HG03565 (cell line): ENCODE data around the gene ASPA.
"Not testable (repeated sequence)": the region's sequence is repeated elsewhere in the genome, so short reads cannot be mapped to it uniquely, and the experiment has no call there.

ENCODE experiments used
- ATAC-seq: cut with Tn5 transposase; IDR thresholded peaks from one replicate; pipeline ENCODE4 v1.9.1; 2021; ENCODE audit warnings: mild to moderate bottlenecking, moderate library complexity; ENCODE audit not compliant: unreplicated experiment

The ASPA gene

DNA sequence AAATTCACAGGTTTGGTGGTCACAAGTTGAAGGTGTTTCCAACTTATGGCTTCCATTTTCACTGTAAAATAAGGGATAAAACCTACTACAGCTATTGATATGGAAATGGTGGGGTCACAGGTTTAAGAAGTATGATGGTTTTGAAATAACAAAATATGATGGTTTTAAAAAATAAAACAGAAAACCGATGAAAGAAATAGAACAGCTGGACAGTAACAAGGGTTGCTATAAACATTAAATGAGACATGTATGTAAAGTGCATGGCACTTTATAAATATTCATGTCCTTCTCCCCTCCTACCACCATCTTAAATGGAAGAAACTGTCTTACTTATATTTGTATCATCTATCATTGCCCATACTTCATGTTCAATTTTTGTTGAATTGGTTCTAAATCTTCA is 31.3 kb downstream of the ASPA start:
- no peak for ATAC-seq

DNA sequence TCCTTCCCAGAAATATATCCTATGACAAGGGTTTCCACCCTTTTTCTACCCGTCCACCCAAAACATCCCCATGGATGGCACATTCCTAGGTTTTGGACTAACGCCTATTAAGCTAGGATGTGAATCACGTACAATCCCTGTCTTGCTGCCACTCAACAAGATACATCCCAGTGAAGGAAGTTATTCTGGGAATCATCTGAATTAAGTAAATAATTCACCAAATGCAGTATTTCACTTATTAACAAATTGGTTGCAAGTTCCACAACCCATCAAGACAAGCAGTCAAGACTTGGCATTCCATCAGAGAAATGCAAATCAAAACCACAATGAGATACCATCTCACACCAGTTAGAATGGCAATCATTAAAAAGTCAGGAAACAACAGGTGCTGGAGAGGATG is 32.1 kb downstream of the ASPA start:
- ATAC-seq: no peak

DNA sequence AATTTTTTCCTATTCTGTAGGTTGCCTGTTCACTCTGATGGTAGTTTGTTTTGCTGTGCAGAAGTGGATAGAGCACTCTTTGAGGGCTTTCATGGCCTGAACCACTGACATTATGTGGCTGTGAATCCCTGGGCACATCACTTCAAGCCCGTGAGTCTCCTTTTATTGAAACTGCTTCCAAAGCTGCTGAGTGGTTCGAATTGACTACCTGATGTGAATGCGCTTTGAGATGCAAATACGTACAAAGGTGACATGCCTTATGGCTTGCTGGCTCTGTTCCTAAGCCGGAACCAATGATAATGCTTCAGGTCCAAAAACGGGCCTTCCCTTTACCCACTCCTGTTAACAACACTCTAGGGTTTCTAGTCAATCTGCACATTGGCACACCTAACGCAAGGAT is 34.3 kb downstream of the ASPA start:
- no peak for ATAC-seq

DNA sequence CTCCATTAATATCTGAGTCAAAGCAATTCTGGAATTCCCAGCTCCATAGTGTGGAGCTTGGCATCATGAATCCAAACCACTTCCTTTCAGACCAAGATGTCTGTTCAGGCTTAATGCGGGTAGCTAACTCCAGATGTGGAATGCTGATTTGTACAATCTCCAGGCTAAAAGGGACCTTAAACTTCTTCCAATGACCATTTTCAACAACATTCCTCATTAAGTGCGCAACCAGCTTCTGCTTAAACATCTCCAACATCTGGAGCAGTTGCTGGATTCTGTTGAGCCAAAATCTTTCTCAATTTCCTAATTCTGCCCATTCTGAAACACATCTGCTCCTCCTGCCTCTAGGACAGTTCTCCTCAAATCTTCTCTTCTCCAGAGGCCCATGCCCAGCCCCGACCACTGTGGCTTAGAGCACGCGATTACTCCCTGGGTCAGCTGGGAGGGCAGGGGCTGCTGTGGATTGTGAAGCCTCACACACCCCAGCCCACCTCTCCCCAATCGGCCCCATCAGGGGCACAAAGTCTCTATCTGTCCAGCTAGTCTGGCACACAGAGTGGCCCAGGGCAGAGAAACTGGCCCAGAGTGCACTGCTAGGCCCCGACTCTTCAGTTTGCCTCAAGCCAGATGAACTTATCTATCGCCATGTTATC is 36.2 kb downstream of the ASPA start:
- ATAC-seq: no peak

DNA sequence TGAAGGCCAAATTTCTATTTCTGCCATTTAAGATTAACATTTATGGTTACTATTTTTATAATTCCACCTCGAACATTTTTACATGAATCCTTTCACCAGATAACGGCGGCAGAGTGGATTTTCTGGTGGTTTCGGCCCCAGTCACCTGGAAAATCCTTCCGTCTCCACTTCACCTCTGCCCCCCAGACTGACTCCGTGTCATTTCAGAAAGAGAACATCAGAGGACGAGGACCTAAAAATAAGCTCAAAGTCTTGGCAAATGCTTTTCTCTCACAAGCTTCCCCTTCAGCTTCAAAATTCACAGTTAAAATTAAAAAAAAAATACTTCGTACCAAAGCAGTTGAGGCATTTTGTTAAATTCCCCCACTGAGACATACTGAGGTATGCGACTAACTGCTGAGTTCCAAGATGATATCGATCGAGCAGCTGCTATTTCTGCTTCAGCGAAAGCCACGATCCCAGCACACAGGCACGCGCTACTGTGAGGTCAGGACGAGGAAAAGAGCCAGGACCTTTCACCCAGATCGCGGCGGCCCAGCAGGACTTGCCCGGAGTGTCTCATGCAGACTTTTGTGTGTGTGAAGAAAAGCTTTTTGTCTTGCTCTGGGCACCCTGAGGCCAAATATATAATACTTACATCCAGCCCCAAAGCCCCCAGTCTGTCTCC is 36.8 kb downstream of the ASPA start:
- ATAC-seq: no peak

DNA sequence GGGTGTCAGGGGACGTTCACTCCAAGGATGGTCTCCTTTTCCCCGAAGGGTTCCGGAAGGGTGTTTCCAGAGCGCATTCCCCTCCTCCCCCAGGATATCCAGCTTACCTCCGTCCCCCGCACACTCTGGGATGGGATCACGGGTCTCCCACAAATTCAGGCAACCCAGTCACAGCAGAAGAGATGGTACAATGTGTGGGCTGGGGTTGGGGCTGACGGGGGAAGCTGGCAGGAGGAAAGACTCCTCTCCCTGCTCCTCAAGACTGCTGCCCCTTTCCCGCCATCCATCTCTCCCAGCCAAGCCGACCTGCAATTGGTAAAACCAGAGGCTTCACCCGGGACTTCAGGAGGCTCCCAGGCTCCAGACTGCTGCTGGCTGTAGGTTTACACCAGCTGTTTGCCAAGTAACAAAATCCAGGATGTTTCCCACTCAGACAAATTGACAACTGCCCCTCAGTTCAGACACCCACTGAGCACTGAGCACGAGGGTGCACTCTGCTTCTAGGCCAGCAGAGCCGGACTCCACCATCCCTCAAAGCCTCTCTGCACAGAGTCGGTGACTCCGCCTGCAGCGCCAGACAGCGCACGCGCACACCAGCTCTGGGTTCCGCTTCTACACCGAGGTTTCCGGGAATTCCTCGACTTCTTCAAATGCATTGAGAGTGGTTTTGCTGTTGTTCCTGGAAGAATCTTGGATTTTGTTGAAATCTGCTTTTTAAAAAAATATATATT is 37.7 kb downstream of the ASPA start:
- ATAC-seq: no peak

DNA sequence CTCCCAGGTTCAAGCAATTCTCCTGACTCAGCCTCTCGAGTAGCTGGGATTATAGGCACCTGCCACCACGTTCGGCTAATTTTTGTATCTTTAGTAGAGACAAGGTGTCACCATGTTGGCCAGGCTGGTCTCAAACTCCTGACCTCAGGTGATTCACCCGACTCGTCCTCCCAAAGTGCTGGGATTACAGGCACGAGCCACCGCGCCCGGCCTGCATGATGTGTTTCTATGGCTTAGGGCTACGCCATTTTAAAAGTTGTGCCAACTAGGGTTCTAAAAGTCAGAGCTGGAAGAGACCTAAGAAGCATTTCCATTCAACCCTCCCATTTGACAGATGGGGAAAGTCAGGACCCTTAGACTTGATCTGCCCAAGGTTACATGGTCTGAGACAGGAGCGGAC is 38.4 kb downstream of the ASPA start:
- ATAC-seq: not testable (repeated sequence)

DNA sequence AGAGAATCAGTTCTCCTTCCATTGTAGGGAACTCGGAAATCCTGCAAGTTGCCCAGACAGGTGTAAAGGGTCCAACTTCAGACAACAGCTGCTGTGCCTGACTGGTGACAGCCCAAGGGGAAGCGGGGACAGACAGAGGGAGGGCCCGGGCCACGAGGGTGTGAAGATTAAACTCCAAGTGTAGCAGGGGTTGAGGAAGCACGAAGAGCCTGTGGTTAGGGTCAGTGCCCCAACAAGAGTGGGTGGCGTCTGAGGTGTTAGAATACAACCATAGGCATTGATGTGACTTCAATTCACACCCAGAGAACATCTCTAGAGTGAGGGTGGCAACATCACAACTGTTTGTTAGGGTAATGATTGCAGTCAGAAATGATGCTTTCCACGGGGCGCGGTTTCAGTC is 39.1 kb downstream of the ASPA start:
- ATAC-seq: no peak

DNA sequence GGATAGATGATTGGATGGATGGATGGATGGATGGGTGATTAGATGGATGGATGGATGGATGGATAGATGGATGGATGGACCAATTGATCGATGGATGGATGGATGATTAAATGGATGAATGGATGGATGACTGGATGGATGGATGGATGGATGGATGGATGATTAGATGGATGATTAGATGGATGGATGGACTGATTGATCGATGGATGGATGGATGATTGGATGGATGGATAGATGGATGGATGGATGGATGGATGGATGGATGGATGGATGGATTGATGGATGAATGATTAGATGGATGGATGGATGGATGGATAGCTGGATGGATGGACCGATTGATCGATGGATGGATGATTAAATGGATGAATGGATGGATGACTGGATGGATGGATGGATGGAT is 43.7 kb downstream of the ASPA start:
- not testable (repeated sequence) for ATAC-seq

DNA sequence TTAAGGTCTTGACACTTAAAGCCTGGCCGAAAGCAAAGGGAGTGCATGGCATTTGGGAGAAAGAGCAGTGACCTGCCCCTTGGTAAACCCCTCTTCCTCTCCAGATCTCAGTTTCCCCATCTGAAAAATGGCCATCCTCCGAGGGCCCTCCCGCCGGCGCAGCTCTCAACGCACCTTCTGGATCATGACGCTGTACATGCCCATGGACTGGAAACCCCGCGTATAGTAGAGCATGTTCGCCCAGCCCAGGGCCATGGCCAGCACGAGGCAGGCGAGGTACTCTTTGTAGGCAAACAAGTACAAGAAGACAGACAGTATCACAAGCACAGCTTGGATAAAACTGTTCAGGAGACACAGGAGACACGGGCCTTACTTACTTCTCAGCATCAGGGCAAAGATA is 48.2 kb downstream of the ASPA start:
- ATAC-seq: no peak

DNA sequence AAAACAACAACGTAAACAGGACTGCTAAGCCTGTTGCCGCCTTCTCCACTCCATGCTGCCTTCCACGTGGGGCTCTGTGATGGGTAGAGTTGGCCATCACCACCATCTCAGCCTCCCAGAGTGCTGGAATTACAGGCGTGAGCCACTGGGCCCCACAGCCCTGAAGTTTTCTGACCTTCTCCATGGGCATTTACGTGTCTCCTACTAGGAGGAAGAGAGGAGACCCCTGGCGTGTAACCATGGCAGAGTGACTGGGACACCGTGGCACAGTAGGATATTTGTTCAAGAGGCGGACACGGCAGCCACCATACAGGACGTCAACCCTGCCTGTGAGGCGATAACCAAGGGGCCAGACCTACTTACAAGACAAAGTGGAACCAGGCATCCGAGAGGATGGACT is 50.7 kb downstream of the ASPA start:
- ATAC-seq: no peak

DNA sequence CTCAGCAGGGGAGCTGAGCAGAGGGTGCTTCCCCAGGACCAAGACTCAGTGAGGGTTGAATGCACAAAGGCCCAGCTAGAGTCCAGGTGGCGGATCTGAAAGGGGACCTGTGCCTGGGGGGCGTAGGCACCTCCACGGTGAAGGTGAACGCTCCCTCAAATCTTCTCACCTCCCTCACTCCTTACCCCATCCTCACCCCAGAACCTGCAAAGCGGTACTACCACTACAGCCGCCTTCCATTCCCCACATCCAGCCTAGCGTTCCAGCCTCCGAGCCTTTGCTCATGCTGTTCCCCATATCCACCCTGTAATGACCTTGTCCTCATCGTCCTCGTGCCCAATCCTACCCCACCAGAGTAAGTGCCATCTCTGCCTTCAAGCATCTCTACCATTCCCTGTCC is 51.2 kb downstream of the ASPA start:
- ATAC-seq: no peak

DNA sequence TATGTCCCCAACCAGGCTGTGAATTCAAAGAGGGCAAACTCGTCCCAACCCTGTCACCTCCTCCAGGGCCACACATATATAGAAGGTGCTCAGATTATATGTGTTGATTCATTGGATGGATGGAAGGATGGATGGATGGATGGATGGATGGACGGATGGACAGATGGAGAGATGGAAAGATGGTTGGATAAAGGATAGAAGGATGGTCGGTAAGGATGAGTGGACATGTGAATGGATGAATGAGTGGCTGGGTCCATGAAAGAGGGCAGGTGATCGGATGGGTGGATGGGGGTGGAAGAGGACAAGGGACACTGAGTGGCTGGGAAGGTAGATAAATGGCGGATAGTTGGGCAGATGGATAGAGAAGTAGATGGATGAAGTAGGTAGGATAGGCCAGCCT is 51.7 kb downstream of the ASPA start:
- ATAC-seq: no peak

DNA sequence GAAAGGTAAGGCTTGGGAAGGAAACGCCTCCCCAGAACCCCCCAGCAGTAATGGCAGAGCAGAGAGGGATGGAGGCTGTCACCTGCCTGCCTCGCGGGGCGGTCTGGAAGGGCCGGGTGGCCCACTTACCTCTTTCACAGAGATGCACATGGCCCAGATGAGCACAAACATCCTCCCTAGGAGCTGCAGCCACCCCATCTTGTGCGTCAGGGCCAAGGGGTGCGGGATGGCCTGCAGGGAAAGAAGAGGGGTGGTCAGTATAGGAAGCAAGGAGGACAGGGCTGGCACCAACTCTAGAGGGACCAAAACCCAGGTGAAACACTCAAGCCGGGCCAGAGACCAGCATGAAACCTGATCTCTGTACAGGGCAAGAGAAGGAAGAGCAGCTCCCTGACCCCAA is 52.1 kb downstream of the ASPA start:
- ATAC-seq: no peak

DNA sequence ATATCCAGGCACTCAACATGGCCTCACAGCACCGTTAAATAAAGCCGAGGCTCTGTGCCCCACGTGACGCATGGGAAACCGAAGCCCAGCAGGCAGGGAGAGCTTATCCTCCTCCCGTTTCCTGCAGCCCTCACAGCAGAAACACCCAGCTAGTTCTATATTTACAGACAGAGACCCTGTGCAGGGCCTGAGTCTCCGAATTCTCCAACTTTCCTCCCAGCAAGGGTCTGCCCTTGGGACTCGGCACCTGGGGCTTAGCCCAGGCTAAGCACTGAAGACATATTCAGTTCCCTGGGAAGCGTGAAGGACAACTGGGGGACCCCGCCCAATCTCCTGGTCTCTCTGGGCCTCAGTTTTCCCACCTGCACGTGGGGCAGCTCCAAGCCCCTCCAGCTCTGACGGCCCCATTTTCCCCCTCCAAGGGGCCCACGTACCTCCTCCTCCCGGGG is 52.6 kb downstream of the ASPA start:
- ATAC-seq: no peak

DNA sequence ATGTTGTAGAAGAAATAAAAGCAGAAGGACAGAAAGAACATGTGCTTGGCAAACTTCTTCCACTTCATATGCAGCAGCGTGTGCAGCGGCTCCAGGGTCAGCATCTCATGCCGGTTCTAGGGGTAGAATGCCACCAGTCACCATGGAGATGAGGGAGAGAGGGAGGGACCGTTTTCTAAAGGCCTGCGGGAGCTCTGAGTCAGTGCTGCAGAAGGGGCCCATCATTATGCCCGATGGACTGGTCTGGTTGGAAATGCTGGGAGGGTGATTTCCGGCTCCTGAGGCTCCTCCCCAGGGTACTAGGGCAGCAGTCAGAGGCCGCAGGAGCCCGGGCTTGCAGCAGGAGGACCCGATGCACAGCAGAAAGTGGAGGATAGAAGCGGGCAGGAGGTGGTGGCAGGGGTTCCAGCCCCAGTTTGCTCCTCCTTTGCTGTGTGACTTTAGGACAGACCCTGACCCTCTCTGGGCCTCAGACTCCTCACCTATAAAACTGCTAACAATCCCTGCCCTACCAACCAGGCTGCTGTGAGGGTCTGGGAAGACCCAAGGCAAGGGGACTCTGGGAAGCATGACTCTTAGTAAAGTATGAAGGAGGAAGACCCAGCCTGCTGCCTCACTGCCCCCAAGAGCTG is 53.2 kb downstream of the ASPA start:
- no peak for ATAC-seq

DNA sequence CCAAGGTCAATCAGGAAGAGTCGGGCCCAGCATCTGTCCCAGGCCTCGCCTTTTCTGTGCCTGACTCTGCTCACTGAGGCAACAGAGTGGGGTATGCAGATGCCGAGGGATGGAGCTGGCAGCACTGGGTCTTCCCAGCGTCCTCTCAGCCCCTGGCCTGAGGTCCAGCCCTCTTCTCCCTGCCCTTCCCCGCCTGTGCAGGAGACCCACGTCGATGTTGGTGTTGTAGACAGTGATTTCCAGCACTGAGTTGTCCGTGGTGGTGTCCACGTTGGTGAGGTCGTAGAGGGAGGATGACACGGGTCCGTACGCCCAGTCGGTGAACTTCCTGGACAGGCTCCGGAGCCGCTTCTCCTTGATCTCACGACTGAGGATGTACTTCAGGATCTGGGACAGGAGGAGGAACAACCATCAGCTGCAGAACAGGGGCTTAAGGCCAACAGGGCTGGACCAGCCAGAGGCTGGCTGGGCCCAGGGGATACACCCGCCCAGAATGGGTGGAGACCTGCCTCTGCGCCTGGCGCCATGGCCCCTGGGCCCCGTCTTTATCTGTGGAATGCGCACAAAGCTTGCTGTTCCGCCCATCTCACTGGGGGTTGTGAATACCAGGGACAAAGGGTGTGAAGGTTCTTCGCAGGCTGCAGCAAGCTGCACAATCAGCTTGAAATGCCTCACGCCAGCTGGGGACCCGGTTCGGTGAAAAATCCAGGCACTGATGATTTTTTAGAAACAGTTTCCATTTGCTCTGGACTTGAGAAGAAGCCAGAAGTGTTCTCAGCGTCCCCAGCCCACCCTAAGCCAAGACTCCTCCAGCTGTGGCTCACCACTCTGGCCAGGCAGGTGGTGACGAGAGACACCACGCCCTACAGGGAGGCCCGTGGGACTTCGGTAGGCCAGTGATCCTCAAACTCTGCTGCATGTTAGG is 54.3 kb downstream of the ASPA start:
- no peak for ATAC-seq

DNA sequence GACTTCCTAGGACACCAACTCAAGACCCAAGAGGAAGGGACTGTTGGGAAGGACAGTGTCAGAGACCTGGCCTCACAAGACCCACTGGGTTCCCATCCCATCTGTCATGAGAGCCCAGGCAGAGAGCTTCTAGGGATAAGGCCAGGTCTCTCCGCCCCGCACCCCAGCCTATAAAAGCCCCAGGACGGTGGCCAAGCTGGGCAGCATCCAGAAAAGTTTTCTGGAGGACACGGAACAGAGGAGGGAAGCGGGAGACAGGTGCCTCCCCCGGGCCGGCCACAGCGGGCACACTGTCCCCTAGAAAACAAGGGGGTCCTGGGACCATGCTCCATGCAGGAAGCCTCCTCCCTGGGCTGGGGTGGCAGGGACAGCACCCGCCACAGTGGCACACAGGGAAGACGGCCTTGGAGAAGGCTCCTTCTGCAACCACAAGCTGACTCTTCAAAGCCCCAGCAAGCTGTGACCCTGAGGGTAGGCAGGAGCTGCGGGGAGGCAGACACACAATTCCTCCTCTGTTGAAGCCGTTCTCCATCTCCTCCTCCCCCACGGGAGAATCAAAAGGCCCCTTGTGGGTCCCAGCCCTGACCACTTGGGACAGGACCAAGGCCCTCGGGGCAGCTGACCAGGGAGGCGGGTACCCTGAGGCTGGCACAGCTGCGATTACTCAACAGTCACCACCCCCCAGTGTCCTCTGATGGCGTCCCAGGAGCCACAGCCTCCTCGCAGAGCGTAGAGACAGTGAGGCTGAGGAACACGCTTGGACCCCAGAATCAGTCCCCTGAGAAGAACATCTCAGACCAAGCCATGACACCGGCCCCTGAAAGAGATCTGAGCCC is 55.7 kb downstream of the ASPA start:
- no peak for ATAC-seq

DNA sequence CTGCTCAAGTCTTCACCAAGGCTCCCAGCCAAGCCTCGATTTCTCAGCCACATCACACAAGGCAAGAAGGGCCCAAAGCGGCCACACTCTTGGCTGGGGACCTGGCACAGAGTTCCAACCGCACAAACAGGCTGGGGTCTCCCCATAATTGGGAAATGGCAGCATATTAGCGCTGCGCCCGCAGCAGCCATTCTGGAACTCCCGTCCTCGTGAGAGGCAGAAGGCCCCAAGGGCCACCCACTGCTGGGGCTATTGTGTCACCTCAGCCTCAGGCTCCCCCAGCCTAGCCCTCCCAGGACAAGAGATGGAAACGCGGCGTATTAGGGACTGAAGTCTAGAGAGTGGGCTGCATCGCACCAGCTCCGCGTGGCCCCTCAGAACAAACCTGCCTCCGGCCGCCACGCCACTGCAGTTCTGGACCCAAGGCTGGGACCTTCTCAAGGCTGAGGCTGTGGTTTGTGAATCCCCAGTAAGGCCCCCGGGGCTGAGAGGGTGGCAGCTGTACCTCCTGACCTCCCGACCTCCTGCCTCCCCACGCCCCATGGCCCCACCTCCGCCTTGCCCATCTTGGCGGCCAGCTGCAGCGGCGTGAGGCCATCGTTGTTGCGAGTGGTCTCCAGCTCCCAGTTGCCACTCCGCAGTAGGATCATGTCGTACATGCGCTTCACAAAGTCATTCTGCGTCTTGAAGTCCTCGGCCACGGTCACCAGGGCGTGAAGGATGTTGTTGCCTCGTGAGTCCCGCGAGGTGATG is 56.5 kb downstream of the ASPA start:
- ATAC-seq: no peak
